OCI-LY1 (cell line): Measurements from ENCODE around the gene NUP210.

ENCODE experiments used
- H2AFZ ChIP-seq: fragments of 200-600 bp; sonication (generic), shearing (Covaris generic); 2 replicates; pipeline ENCODE4 v1.6.0; 2014; ENCODE audit warnings: antibody characterized with exemption, mild to moderate bottlenecking, low read length
- H3F3A ChIP-seq: fragments of 200-600 bp; sonication (generic), shearing (Covaris generic); 2 replicates; pipeline ENCODE4 v1.6.0; 2014; ENCODE audit warnings: mild to moderate bottlenecking, antibody characterized with exemption, low read length, moderate library complexity; ENCODE audit not compliant: insufficient read depth
- H3K27ac ChIP-seq: fragments of 200-600 bp; sonication (generic); 2 replicates; pipeline ENCODE4 v1.5.1; 2014; ENCODE audit warnings: low read length, mixed run types, mild to moderate bottlenecking, low read depth; ENCODE audit not compliant: poor library complexity, severe bottlenecking
- H3K27me3 ChIP-seq: fragments of 200-600 bp; sonication (generic); 2 replicates; pipeline ENCODE4 v1.6.0; 2014; ENCODE audit warnings: antibody characterized with exemption, mild to moderate bottlenecking, low read length, moderate library complexity; ENCODE audit not compliant: insufficient read depth
- H3K36me3 ChIP-seq: fragments of 200-600 bp; sonication (generic); 2 replicates; pipeline ENCODE4 v1.6.1; 2014; ENCODE audit warnings: mild to moderate bottlenecking, antibody characterized with exemption, low read length, moderate library complexity, mixed read lengths; ENCODE audit not compliant: insufficient read depth
- H3K4me1 ChIP-seq: fragments of 200-600 bp; sonication (generic); 2 replicates; pipeline ENCODE4 v1.5.1; 2014; ENCODE audit warnings: mild to moderate bottlenecking, low read length, moderate library complexity; ENCODE audit not compliant: insufficient read depth, severe bottlenecking
- H3K4me2 ChIP-seq: fragments of 200-600 bp; sonication (generic), shearing (Covaris generic); 2 replicates; pipeline ENCODE4 v1.6.1; 2014; ENCODE audit warnings: low read length
- H3K4me3 ChIP-seq: fragments of 200-600 bp; sonication (generic); 2 replicates; pipeline ENCODE4 v1.5.1; 2014; ENCODE audit warnings: low read length, low read depth, mild to moderate bottlenecking, mixed read lengths; ENCODE audit not compliant: poor library complexity, severe bottlenecking
- H3K79me2 ChIP-seq: fragments of 200-600 bp; shearing (Covaris generic); 2 replicates; pipeline ENCODE4 v1.6.1; 2016; ENCODE audit warnings: mixed run types, low read length, mixed read lengths; ENCODE audit not compliant: insufficient read depth
- H3K9ac ChIP-seq: fragments of 200-600 bp; sonication (generic), shearing (Covaris generic); 2 replicates; pipeline ENCODE4 v1.6.1; 2014; ENCODE audit warnings: mild to moderate bottlenecking, low read length, mixed read lengths
- H3K9me2 ChIP-seq: fragments of 200-600 bp; sonication (generic), shearing (Covaris generic); 2 replicates; pipeline ENCODE4 v1.6.1; 2014; ENCODE audit warnings: low read depth, mild to moderate bottlenecking, low read length, mixed read lengths
- H3K9me3 ChIP-seq: fragments of 200-600 bp; shearing (Covaris generic); 2 replicates; pipeline ENCODE4 v1.6.1; 2014; ENCODE audit warnings: low read length, mixed read lengths
- H4K20me1 ChIP-seq: fragments of 200-600 bp; sonication (generic), shearing (Covaris generic); 2 replicates; pipeline ENCODE4 v1.6.0; 2016; ENCODE audit warnings: mild to moderate bottlenecking, low read length; ENCODE audit not compliant: insufficient read depth
- CTCF ChIP-seq: fragments of 200-600 bp; sonication (generic), shearing (Covaris generic); IDR thresholded peaks from 2 replicates; pipeline ENCODE4 v1.5.1; 2017; ENCODE audit warnings: mild to moderate bottlenecking, antibody characterized with exemption, low read length, moderate library complexity, mixed read lengths
- EZH2 ChIP-seq: fragments of 200-600 bp; sonication (generic), shearing (Covaris generic); IDR thresholded peaks from 2 replicates; pipeline ENCODE4 v1.8.0; 2017; ENCODE audit warnings: borderline replicate concordance, mixed run types, mild to moderate bottlenecking, antibody characterized with exemption, low read length, moderate library complexity, mixed read lengths

Gene NUP210

GRCh38 chr3:13377021-13377420 is 43.1 kb downstream of the NUP210 start:
- no peaks in the 10 kb centered on the region for H3K4me1 ChIP-seq
- TF ChIP-seq EZH2 (no peak), CTCF (no peak)
- no peak overlapping the region for H3K27ac ChIP-seq
- no peak overlapping the region for H3K4me2 ChIP-seq
- H3K36me3 ChIP-seq = peaks cover 97% of the 10 kb centered on the region
- H3K79me2 ChIP-seq = no peaks in the 10 kb centered on the region
- H2AFZ ChIP-seq = no peak overlapping the region
- H3F3A ChIP-seq = no peaks in the 10 kb centered on the region
- H3K27me3 ChIP-seq = no peaks in the 10 kb centered on the region
- H3K9me2 ChIP-seq = no peaks in the 10 kb centered on the region
- H3K4me3 ChIP-seq = no peak overlapping the region
- no peaks in the 10 kb centered on the region for H4K20me1 ChIP-seq
- no peak overlapping the region for H3K9ac ChIP-seq
- H3K9me3 ChIP-seq = no peaks in the 10 kb centered on the region

GRCh38 chr3:13376091-13376490 is 44.0 kb downstream of the NUP210 start:
- H3K27me3 ChIP-seq = no peaks in the 10 kb centered on the region
- no peaks in the 10 kb centered on the region for H3K4me1 ChIP-seq
- no peak overlapping the region for H3K27ac ChIP-seq
- no peak overlapping the region for H3K4me2 ChIP-seq
- H3K9me3 ChIP-seq = no peaks in the 10 kb centered on the region
- peaks cover 97% of the 10 kb centered on the region for H3K36me3 ChIP-seq
- no peaks in the 10 kb centered on the region for H3K79me2 ChIP-seq
- no peak overlapping the region for H3K4me3 ChIP-seq
- no peaks in the 10 kb centered on the region for H4K20me1 ChIP-seq
- no peak overlapping the region for H3K9ac ChIP-seq
- H2AFZ ChIP-seq = no peak overlapping the region
- H3K9me2 ChIP-seq = no peaks in the 10 kb centered on the region
- TF ChIP-seq CTCF = no peak
- no peak for TF ChIP-seq EZH2
- H3F3A ChIP-seq = no peaks in the 10 kb centered on the region

- TF ChIP-seq CTCF = no peak
- TF ChIP-seq EZH2 = no peak
- no peak overlapping the region for H3K4me2 ChIP-seq
- H3K36me3 ChIP-seq = peaks cover 97% of the 10 kb centered on the region
- no peak overlapping the region for H3K4me3 ChIP-seq
- H3K4me1 ChIP-seq = no peaks in the 10 kb centered on the region
- no peaks in the 10 kb centered on the region for H3K9me2 ChIP-seq
- no peaks in the 10 kb centered on the region for H3F3A ChIP-seq
- no peaks in the 10 kb centered on the region for H4K20me1 ChIP-seq
- H3K9ac ChIP-seq = no peak overlapping the region
- no peak overlapping the region for H2AFZ ChIP-seq
- no peaks in the 10 kb centered on the region for H3K9me3 ChIP-seq
- no peaks in the 10 kb centered on the region for H3K79me2 ChIP-seq
- H3K27me3 ChIP-seq = no peaks in the 10 kb centered on the region
- H3K27ac ChIP-seq = no peak overlapping the region
Observed at GRCh38 chr3:13375464-13375863, 44.7 kb downstream of the NUP210 start.
